ENCODE measurements around the gene UNC119B.
"Not testable (repeated sequence)": the region's sequence is repeated elsewhere in the genome, so short reads cannot be mapped to it uniquely, and the experiment has no call there.

DNA sequence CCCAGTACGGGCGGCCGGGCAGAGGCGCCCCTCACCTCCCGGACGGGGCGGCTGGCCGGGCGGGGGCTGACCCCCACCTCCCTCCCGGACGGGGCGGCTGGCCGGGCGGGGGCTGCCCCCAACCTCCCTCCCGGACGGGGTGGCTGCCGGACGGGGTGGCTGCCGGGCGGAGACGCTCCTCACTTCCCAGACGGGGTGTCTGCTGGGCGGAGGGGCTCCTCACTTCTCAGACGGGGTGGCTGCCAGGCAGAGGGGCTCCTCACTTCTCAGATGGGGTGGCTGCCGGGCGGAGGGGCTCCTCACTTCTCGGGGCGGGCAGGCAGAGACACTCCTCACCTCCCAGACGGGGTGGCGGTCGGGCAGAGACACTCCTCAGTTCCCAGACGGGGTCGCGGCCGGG, 21.9 kb downstream of the UNC119B start:
- TF ChIP-seq ZNF274 (IDR thresholded peaks at IDR 0.05; ENCODE audit: low read depth, low read length); YY1 (IDR thresholded peaks at IDR 0.05; ENCODE audit: insufficient read depth, insufficient read length): not testable (repeated sequence)
